ENCODE results near the gene TBXT.
"Not testable (repeated sequence)": the region's sequence is repeated elsewhere in the genome, so short reads cannot be mapped to it uniquely, and the experiment has no call there.

TBXT gene, protein sequence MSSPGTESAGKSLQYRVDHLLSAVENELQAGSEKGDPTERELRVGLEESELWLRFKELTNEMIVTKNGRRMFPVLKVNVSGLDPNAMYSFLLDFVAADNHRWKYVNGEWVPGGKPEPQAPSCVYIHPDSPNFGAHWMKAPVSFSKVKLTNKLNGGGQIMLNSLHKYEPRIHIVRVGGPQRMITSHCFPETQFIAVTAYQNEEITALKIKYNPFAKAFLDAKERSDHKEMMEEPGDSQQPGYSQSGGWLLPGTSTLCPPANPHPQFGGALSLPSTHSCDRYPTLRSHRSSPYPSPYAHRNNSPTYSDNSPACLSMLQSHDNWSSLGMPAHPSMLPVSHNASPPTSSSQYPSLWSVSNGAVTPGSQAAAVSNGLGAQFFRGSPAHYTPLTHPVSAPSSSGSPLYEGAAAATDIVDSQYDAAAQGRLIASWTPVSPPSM

DNA sequence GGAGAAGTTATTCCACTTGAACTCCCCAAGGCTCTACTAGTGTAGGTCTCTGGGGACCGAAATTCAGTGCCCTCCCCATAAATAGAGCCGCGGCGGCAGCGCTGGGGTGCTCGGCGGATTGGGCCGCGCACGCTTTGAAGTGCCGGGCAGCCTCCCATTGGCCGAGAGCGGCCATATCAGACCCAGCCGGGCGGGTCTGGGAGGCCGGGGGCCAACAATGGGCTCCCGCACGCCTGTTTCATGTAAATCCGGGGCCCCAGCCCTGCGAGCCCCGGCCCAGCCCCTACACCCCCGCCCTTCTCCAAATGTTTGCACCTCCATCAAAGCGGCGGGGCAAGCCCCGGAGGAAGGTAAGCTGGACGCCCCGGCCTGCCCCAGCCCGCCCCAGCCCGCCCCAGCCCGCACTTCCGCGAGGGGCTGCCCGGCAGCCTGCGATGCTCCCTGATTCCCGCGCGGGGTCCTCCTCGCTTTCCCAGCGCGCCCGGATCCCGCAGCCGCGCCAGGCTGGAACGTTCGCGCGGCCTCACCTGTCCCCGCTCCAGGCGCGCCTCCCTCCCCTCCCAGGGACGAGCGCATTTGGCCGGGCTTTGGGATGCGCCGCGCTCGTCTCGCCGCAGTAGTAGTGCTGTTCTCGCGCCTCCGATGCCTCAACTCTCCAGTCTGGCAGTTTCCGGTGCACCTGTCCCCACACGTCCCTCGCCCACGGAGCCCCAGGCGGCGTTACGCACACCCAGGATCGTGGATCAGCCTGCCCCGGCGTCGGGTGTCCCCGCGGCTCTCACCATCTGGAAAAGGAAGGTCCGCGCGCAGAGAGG, at the start of gene TBXT:
Gene TBXT (minus strand): TSS at position 51 of the 815 bp plus-strand sequence. CDS start 260 bp downstream, outside the sequence.
- DNase-seq, result no peak

DNA sequence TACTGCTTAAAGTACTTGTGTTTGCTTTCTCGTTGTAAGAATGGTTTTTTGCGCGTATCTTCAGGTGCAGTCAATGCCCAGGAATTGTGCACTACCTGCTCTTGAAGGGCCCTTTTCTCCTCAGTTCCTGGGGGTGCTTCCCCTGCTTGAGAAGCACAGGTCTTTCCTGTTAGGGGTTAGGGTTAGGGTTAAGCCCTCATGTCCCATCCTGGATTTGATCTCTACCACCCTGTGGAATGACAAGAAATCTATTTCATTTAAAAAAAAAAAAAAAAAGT, 39.6 kb upstream of the TBXT start:
- no peak for DNase-seq

DNA sequence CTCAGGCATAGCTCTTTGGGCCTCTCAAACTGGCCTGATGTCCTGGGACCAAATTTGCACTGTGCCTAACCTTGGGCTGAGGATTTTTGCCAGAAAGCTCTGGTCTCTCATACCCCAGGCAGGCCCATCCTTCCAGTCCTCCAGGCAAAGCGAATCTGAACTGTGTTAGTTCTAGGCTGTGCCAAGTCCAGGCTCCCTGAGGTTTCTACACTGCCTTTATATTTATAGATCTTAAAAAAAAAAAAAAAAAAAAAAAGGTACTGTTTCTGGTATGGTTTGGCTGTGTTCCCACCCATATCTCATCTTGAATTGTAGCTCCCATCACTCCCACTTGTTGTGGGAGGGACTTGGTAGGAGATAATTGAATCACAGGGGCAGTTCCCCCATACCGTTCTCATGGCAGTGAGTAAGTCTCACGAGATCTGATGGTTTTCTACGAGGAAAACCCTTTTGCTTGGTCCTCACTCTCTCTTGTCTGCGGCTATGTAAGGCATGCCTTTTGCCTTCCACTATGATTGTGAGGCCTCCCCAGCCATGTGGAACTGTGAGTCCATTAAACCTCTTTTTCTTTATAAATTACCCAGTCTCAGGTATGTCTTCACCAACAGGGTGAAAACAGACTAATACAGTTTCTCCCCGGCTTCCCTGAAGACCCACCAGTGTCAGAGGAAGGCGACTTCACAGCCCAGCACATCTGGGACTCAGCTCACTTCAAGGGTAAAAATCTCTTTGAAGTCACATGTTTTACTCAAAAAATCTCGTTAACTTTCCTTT, 39.0 kb upstream of the TBXT start:
- DNase-seq, result no peak

DNA sequence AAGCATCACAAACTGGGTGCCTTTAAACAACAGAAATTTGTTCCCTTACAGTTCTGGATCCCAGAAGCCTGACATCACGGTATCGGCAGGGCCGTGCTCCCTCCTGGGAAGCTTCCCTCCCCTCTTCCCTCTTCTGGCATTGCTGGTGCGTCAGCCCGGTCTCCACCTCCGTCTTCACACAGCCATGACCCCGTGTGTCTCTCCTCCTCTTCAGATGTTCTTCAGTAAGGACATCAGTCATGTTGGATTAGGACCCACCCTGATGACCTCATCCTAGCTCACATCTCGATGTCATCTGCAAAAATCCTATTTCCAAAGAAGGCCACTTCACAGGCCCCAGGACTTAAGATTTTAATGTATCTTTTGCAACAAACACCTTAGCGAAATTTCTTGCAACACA, 38.4 kb upstream of the TBXT start:
- DNase-seq, result no peak

DNA sequence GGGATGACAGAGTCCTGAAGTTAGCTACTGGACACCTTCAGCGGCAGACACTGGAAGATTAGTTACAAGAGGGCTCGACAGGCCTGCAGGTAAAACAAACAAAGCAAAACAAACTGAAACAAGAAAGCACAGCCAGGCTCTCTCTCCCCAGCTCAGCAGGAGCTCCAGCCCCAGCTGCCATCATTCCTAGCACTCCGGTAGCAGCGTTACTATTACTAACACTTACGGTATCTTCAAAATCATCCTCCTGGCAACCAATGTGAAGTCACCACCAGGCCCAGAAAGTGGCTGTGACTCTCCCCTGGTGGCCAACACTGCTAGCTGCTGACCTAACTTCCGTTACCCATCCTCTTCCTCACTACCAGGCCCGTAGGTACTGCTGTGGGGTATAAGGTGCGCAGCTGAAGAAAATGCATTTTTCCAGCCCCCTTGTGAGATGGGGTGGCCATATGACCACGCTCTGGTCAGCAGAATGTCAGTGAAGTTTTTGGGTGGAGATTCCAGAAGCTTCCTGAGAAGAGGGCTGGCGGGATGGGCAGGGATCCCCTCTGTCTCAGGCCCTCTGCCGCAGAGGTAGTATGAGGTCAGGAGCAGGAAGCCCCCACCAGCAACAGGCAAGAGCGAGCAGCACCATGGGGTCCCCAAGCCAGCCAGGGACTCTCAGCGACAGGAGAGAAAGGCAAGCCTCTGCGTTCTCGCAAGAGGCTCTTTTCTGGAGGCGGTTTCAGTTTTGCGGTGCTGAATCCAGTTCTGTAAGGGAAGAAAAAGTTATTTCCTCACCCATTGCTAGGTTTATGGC, 37.4 kb upstream of the TBXT start:
- no peak for DNase-seq

DNA sequence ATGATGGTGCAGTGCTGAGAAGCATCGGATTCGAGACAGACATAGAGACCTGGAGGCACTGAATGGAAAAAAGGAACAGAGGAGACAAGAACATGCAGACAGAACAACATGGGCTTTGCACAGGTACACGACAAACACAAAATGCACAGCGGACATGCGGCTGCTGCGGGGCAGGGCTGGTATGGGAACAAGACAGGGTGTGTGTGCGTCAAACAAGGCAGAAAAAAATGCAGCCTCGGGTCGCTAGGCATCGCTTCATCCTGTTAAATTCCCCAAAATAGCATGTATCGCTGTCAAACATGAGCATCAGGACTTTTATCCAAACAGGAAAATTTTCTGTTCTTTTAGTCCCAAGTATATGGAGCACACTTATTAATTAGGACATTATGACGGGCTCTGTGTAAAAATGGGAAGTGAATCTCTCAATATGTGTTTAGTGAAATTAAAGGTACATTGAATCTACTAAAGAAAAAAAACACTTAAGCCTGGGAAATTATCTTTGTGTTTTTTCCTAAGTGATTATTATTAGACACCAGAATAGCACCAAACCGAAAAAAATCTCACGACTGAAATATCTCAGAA, 36.1 kb upstream of the TBXT start:
- DNase-seq, result no peak

DNA sequence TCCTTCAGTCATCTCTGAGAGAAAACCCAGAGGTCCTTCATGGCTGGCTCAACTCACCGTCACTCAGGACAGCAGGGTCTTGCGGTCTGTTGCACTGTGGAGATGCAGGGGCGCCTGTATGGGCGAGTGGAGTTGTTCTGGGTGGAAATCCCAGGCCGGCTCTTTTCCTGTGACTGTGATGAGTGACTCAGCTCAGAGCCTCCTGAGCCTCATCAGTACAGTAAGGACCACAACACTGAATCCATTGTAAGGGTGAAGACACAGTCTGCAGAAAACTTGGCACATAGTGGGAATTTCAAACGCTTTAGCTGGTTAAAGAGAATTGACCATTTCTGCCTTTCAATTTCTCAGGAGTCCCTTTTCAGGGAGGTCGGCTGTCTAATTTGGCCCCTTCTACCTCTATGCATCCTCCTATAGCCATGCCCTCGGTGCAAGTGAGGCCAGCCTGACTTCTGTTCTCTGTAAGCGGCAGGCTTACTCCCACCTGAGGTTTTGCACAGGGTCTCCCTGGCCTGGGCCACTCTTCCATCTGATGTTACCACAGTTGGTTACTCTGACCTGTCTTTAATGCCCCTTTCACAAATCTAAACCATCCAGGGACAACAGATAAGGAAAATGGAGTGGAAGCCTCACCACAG, 35.5 kb upstream of the TBXT start:
- DNase-seq, result no peak

DNA sequence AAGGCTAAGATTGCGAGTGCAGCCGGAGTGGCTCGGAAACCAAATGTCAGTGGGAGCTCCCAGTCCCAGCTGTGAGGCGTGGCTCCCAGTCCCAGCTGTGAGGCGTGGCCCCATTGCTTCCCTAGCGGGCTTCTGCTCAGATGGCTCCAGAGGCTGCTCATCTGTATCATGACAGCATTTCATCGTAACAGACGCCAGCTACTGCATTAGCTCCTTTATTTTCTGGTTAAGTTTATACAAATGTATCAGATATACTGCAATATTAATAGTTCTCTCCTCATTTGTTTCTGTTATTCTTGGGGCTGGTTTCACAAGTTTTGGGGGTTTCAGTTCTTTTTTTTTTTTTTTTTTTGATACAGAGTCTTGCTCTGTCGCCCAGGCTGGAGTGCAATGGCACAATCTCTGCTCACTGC, 34.7 kb upstream of the TBXT start:
- DNase-seq, result no peak

DNA sequence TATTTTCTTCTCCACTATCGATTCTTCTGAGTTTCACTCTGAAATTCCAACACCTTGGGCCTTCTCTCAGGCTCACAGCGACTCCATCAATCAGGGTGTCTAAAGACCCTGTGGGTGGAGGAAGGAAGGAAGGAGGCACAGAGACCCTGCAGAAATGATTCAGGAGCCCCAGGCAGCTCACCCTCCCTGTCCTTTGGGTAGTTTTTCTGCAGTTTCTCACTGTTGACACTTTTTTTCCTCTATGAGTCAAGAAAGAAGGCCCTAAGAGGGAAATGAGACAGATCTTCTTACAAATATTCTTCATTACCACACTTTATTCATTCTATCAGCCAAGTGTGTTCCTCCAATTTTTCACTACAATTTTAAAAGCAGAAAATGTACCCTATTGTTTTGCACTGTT, 34.2 kb upstream of the TBXT start:
- DNase-seq, result no peak

DNA sequence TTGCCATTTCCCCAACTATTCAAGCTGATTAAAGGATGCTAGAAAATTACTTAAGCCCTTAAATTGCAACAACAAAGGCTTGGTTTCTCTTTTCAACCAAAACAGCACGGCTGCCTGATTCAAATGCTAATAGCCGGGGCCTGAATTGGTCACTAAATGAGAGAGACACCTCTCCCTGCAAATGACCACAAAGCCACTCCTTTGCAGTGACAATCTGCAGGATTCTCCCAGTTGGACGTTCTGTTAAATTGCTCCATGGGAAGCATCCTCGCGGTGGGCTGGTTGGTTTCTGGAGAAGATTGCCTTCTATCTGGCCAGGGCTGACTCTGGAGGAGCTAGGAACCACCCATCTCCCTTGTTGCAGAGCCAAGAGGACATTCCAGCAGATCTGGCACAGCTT, 29.7 kb upstream of the TBXT start:
- no peak for DNase-seq

DNA sequence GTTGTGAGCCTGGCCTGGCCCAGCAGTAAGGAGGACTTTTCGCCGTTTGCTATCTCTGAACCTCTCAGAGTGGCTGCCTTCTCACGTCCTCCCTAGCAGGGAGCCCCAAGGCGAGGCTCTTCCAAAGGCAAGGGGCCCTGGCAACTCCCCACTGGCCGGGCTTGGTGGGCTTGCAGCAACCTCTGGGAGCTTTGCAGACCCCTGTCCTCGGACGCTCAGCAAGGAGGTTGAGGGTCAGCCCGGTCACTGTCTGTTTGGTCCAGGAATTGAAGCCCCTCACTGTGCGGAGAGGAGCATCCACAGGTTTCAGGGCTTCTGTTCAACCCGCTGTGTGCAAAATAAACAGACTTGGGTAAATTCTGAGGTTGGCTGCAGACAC, 28.2 kb upstream of the TBXT start:
- DNase-seq, result no peak

DNA sequence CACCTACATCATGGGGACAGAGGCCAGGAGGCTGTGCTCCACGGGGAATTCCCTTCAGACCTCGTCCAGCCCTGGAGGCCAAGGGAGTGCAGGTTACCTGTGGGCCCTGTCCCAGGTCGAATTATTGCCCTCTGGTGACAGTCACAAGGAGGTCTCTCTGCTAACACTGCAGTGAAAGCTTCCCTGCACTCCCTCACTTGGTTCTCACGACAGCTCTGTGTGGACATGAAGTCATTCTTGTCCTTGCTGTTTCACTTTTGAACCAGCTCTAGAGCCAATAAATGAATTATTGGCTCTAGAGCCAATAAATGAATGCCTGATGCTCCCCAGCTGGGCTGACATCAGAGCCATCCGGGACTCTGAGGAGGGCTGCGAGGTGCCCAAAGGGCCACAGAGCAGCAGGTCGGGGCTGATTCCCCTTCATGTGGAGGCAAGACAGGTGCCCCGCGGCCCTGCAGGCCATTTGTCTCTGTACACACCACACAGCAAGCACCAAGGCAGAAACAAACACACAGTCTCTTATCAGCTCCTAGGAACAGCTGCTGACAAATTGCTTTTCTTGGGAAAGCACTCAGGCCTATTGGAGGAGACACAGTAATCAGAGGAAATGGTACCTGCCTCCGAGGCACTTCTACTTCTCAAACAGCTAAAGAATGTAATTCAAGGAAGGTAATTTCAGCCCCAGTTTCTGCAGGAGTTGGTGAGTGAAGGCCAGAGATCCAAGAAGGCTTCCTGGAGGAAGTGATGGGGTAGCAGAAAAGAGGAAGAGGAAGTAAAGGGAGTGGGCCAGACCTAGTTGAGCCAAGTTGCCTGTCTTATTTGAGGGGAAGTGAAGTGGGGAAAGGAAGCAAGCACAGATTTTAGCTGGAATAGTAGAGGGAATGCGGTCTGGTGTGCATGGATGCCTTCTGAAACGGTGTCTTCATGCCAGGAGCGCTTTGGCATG, 27.5 kb upstream of the TBXT start:
- no peak for DNase-seq

DNA sequence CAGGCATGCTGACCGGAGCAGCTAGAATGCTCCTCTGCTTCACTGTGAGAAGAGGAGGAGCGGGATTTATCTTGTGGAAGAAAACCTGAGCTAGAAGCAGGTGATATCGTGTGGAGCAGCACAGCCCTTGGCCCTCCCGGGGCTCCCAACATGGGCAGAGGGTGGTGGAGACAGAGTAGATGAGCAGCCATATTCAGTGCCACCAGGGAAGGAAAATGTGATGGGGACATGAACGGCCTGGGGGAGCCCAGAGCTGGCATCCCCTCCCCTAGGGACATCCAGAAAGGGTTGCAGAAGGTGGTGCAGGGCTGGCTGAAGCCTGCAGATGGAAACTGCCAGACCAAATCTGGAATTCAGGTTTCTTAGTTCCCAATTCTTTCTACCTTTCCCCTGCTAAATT, 24.9 kb upstream of the TBXT start:
- no peak for DNase-seq

DNA sequence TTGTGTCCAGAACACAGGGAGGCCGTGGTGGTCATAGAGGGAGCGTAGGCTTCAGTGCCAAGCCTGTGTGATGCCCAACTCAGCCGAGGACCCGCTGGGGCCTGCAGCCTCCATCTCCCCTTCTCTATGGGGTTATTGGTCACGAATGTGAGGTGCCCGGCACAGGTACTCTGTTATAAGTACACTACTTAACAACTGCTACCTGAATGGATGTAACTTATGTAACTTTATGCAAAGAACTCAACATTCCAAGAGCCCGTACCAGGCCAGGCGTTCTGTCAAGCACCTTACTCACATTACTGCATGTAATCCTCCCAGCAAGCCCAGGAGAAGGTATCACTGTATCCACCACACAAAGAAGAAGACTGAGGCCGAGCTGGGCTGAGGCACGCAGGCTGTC, 24.5 kb upstream of the TBXT start:
- DNase-seq, result no peak

DNA sequence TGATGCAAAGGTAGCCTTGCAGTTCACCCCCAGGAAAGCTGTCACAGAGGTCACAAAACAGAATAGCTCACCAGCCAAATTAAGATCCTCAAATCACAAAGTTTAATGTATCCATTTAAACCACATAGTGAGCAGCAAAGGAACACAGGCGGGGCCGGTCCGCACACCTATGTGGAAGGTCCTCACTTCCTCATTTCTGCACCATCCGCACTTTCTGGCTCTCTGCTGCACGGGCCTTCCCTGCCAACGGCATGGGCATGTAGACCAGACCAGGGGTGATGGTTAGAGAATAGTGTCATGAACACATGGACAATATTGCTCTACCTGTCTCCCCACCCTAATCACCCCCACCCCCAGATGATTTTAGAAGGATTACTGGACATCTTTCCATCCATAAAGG, 12.1 kb upstream of the TBXT start:
- DNase-seq, result no peak

DNA sequence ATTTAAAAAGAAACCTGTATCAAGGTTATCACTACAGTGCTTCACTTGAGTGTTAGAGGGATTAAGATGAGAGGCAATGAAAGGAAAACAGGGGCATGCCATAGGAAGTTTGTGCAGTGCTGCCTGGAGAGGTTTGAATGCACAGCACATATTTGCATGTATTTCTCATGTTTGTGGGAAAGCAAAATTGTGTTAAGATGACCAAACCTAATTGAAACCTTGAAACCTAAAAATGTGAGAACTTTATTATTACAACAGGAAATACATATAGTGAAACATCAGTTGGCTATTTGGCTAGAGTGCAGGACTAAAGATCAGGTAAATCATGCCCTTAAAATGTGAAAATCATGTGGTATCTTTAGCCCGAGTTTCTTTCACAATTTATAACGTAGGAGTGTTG, 8.5 kb upstream of the TBXT start:
- DNase-seq, result no peak

DNA sequence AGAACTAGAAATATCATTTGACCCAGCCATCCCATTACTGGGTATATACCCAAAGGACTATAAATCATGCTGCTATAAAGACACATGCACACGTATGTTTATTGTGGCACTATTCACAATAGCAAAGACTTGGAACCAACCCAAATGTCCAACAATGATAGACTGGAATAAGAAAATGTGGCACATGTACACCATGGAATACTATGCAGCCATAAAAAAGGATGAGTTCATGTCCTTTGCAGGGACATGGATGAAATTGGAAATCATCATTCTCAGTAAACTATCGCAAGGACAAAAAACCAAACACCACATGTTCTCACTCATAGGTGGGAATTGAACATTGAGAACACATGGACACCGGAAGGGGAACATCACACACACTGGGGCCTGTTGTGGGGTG, 7.4 kb upstream of the TBXT start:
- DNase-seq, result not testable (repeated sequence)

DNA sequence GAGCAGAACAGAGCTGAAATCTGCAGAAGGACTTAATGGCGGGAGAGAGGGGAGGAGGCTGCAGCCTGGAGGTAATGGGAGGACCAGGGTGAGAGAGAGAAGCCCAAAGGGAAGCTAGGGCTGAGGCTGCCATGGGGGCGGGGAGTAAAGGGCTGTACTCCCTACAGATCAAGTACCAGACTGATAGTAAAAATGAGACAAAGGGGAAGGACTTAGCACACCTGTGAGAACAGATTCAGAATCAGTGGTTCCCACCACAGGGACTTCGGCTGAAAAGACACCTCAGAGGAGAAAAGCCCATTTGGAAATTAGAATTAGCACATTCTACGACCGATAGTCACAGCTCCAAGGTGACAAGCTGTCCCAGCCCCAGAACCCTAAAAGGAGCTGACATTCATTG, 6.4 kb upstream of the TBXT start:
- DNase-seq, result no peak

DNA sequence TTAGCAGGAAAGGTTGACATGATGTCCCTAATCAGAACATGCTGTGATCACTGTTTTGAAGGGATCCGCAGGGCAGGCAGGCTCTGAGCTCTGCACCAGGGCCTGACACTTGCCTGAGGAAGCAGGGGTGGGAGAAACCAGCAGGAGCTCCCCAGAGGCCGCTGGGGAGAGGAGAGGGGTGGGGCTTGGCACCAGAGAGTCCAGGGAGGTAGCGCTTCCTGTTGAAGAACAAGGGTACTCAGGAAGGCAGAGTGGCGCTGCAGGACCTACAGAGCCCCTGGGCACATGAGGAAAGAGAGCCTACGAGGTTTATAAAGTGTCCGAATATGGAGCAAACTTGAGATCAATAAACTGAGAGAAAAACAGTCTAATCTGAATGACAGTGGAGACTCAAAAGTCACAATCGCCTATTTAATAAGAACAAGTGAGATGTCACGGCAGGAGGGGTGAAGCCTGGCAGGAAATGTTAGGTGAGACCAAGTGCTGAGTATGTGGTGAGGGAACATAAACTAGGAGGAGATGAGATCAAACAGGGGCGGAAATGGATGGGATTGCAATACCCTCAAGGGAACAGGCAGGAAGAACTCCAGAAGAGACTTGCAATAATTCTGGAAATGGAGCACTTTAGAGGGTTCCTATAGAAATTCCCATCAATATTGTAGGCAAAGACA, 5.8 kb upstream of the TBXT start:
- DNase-seq, result no peak

DNA sequence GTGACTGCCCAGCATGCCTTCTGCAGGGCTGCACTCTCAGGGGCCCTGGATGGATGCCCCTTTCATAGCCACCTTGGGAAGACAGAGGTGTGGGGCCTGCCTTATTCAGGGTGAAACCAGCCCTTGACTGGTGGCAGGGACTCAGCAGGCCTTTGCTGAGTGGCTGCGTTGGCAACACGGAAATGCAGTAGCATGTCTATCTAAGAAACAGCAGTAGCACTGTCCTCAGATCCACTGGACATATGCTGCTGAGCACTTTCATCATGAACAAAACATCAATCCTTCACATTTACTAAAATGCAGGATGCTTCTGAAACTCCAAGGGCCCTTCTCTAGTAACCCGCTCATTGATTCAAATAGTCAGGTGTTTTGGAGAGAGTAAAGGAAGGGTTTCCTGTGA, 4.9 kb upstream of the TBXT start:
- no peak for DNase-seq
